CD8-positive, alpha-beta memory T cell (primary cell): ENCODE data around the gene MFSD6. TPM values are rescaled to one million over a fixed set of nuclear protein-coding genes. Genes with fewer than 3 reads are reported as not detected.

ENCODE experiments used
- CTCF ChIA-PET: fragments of 350-600 bp; sonication (Branson Sonifier 250); formaldehyde crosslinking; loops from one replicate; lab custom pipeline; 2021; ENCODE audit warnings: antibody characterized with exemption; lab: Charles Lee
- POLR2A ChIA-PET: fragments of 350-600 bp; sonication (Branson Sonifier 250); formaldehyde crosslinking; loops from one replicate; lab custom pipeline; 2021; ENCODE audit warnings: antibody characterized with exemption; lab: Charles Lee
- DNase-seq, 5 donors: peaks; one replicate each; pipeline versions ENCODE4 v3.0.0 to v3.0.0-alpha.2; 2020 to 2022; ENCODE audit warnings: mixed read lengths in 1 of 5
- H3K27ac ChIP-seq: one replicate; pipeline ENCODE4 v1.7.0; 2013; ENCODE audit warnings: low read depth, mild to moderate bottlenecking, low read length, moderate library complexity
- H3K27me3 ChIP-seq: 2 replicates; pipeline ENCODE4 v1.7.0; 2013; ENCODE audit warnings: low read length, mild to moderate bottlenecking; ENCODE audit not compliant: insufficient read depth, poor library complexity, severe bottlenecking
- H3K36me3 ChIP-seq: 2 replicates; pipeline ENCODE4 v1.7.0; 2013; ENCODE audit warnings: mild to moderate bottlenecking, low read length, moderate library complexity; ENCODE audit not compliant: insufficient read depth
- H3K4me1 ChIP-seq: 2 replicates; pipeline ENCODE4 v1.7.0; 2013; ENCODE audit warnings: mild to moderate bottlenecking, low read length, moderate library complexity; ENCODE audit not compliant: insufficient read depth
- H3K4me3 ChIP-seq: 2 replicates; pipeline ENCODE4 v1.7.0; 2013; ENCODE audit warnings: mild to moderate bottlenecking, low read length
- H3K9me3 ChIP-seq: 2 replicates; pipeline ENCODE4 v1.7.0; 2013; ENCODE audit warnings: mild to moderate bottlenecking, low read length
- H3K27ac Mint-ChIP-seq, 8 donors: one replicate each; pipeline ENCODE4 v1.8.0; 2020 to 2021; ENCODE audit warnings: mixed read lengths in 8 of 8, mild to moderate bottlenecking in 6 of 8, inconsistent platforms in 3 of 8, moderate library complexity in 3 of 8
- H3K27me3 Mint-ChIP-seq, 2 donors: one replicate each; pipeline ENCODE4 v1.8.0; 2020 to 2021; ENCODE audit warnings: mixed read lengths in 2 of 2, mild to moderate bottlenecking in 1 of 2, moderate library complexity in 1 of 2
- H3K36me3 Mint-ChIP-seq, 3 donors: one replicate each; pipeline ENCODE4 v1.8.0; 2020 to 2021; ENCODE audit warnings: mixed read lengths in 3 of 3, inconsistent platforms in 1 of 3, mild to moderate bottlenecking in 1 of 3
- H3K4me1 Mint-ChIP-seq, 3 donors: one replicate each; pipeline ENCODE4 v1.8.0; 2020 to 2021; ENCODE audit warnings: mixed read lengths in 3 of 3, inconsistent platforms in 1 of 3, mild to moderate bottlenecking in 1 of 3
- H3K4me3 Mint-ChIP-seq, 7 donors: one replicate each; pipeline ENCODE4 v1.8.0; 2020 to 2021; ENCODE audit warnings: mixed read lengths in 7 of 7, mild to moderate bottlenecking in 6 of 7, moderate library complexity in 4 of 7, inconsistent platforms in 2 of 7
- H3K9me3 Mint-ChIP-seq, 5 donors: one replicate each; pipeline ENCODE4 v1.8.0; 2020 to 2022; ENCODE audit warnings: mixed read lengths in 5 of 5, mild to moderate bottlenecking in 3 of 5, moderate library complexity in 2 of 5, inconsistent platforms in 1 of 5
- polyA plus RNA-seq: library from polyadenylated mRNA; unstranded; fragments of 300-500 nt; fragmentation: Illumina TruSeq; gene quantifications from one replicate; pipeline ENCODE4 v1.2.3, GENCODE V29; 2021
- total RNA-seq, 2 experiments: library from RNA; stranded (reverse); gene quantifications; one replicate each; pipeline ENCODE4 v1.2.3, GENCODE V29; 2021

MFSD6 gene
- total and polyA plus RNA-seq, 3 experiments from 2014 or later, result 31.8 to 65.7 (median 64.9) TPM

DNA sequence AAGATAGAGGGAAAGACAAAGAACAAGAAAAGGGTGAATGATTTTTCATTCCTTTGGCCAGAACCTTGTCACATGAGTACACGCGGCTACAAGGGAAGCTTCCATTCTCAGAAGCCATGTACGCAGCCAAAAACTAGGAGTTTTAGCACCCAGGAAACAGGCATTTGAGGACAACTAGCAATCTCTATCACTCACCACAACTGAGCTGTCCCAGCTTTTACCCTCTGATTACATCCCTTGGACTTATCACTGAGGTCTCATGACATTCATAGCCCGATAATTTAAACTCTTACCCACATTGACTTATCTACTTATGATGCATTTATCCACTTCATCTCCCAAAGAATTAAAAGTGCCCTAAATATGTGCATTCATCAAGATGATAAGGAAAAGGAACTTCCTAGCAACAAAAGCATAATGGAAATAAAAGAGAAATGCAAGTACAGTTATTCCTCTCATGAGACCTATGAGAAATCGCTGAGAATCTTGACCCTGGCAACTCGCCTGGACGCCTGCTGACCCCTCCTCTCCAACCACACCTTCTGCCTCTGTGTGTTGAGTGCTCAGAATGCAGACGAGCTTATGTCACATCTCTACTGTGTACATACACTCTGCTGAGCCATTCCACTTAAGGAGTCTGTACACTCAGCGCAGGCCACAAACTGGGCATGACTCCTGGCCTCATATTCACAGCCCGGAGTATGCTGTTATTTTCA lies 28.7 kb upstream of the MFSD6 start:
- H3K4me1 ChIP-seq, result no peaks in the 10 kb centered on the region
- H3K27ac ChIP-seq, result no peak overlapping the region
- H3K9me3 ChIP-seq, result no peaks in the 10 kb centered on the region
- POLR2A ChIA-PET, result no interaction called here
- Mint-ChIP-seq H3K4me1 (peaks cover 0 to 5% (median 0%) of the 10 kb centered on the region in 3 donors), H3K27me3 (peaks cover 3 to 4% of the 10 kb centered on the region in 2 donors), H3K36me3 (no peaks in the 10 kb centered on the region), H3K9me3 (no peaks in the 10 kb centered on the region), H3K27ac (no peak overlapping the region), H3K4me3 (no peak overlapping the region)
- H3K36me3 ChIP-seq, result no peaks in the 10 kb centered on the region
- no peaks in the 10 kb centered on the region for H3K27me3 ChIP-seq
- no peak overlapping the region for H3K4me3 ChIP-seq
- DNase-seq, result no peak
- CTCF ChIA-PET, result no interaction called here

GRCh38 chr2:190380962-190381412 lies 27.2 kb upstream of the MFSD6 start:
- no peak overlapping the region for H3K27ac Mint-ChIP-seq
- no peaks in the 10 kb centered on the region for H3K27me3 ChIP-seq
- no peaks in the 10 kb centered on the region for H3K9me3 Mint-ChIP-seq
- no peak overlapping the region for H3K4me3 ChIP-seq
- peaks cover 1 to 3% of the 10 kb centered on the region in 2 donors for H3K27me3 Mint-ChIP-seq
- no peaks in the 10 kb centered on the region for H3K36me3 ChIP-seq
- no peaks in the 10 kb centered on the region for H3K4me1 ChIP-seq
- H3K4me3 Mint-ChIP-seq, result no peak overlapping the region
- no peaks in the 10 kb centered on the region for H3K36me3 Mint-ChIP-seq
- ChIA-PET CTCF (interaction anchor here (1.4 kb wide), 1 partner anchor 299 kb away, joined by 4 read pairs; no protein-coding TSS in a partner anchor), POLR2A (no interaction called here)
- no peak for DNase-seq
- no peak overlapping the region for H3K27ac ChIP-seq
- peaks cover 0 to 5% (median 0%) of the 10 kb centered on the region in 3 donors for H3K4me1 Mint-ChIP-seq
- no peaks in the 10 kb centered on the region for H3K9me3 ChIP-seq

DNA sequence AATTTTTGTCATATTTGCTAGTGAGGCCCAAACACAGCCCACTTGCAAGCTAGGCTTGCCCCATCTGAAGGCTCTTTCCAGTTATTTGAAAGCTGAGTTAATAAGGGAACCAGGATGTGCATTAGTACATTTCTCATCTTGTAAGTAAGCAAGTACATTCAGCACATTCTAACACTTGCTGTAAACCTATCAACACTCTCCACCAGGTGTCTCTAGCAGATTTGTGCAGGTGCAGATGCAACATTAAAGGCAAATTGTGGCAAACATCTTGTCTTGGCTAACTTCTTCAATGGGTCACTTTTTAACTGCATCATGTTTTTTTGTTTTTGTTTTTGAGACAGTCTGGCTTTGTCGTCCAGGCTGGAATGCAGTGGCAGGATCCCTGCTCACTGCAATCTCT lies 25.3 kb upstream of the MFSD6 start:
- Mint-ChIP-seq H3K27ac (no peak overlapping the region), H3K36me3 (no peaks in the 10 kb centered on the region), H3K4me3 (no peak overlapping the region), H3K9me3 (no peaks in the 10 kb centered on the region), H3K4me1 (peaks cover 0 to 5% (median 0%) of the 10 kb centered on the region in 3 donors), H3K27me3 (peaks cover 0 to 3% of the 10 kb centered on the region in 2 donors)
- Histone ChIP-seq H3K4me3 (no peak overlapping the region), H3K4me1 (no peaks in the 10 kb centered on the region), H3K36me3 (no peaks in the 10 kb centered on the region), H3K9me3 (no peaks in the 10 kb centered on the region), H3K27ac (no peak overlapping the region), H3K27me3 (no peaks in the 10 kb centered on the region)
- ChIA-PET POLR2A (interaction anchor here (1.5 kb wide), 1 partner anchor 25 kb away, joined by 5 read pairs; the partner anchor contains the start of gene MFSD6), CTCF (interaction anchor here (0.6 to 2.2 kb wide), 21 partner anchors 8 to 492 kb away, joined by 3 to 11 read pairs (median 3); no protein-coding TSS in a partner anchor)
- peak in 4 of 5 donors; percentile 2 to 59 (median 56) for DNase-seq

DNA sequence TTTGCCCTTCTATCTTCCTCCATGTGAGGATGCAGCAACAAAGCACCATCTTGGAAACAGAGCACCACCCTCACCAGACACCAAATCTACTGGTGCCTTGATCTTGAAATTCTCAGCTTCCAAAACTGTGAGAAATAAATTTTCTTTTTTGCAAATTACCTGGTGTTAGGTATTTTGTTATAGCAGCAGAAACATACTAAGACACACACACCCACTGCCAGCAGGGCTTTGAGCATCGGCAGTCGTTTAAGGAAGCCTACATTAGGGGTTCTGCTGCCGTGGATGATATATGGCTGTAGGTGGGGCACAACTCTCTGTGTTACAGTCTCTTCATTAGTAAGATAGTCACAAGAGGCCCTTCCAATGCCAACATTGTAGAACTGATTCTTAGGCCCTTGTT lies 20.7 kb upstream of the MFSD6 start:
- DNase-seq, result no peak
- Histone ChIP-seq H3K4me1 (no peaks in the 10 kb centered on the region), H3K4me3 (no peak overlapping the region), H3K36me3 (no peaks in the 10 kb centered on the region), H3K27me3 (no peaks in the 10 kb centered on the region), H3K27ac (no peak overlapping the region), H3K9me3 (no peaks in the 10 kb centered on the region)
- CTCF ChIA-PET, result no interaction called here
- H3K4me3 Mint-ChIP-seq, result no peak overlapping the region
- no peaks in the 10 kb centered on the region for H3K36me3 Mint-ChIP-seq
- peaks cover 2 to 12% of the 10 kb centered on the region in 2 donors for H3K27me3 Mint-ChIP-seq
- POLR2A ChIA-PET, result no interaction called here
- H3K27ac Mint-ChIP-seq, result no peak overlapping the region
- H3K9me3 Mint-ChIP-seq, result no peaks in the 10 kb centered on the region
- H3K4me1 Mint-ChIP-seq, result peaks cover 0 to 5% (median 0%) of the 10 kb centered on the region in 3 donors

- H3K4me1 Mint-ChIP-seq, result no peaks in the 10 kb centered on the region
- ChIA-PET POLR2A (no interaction called here), CTCF (no interaction called here)
- H3K27ac ChIP-seq, result no peak overlapping the region
- H3K9me3 ChIP-seq, result no peaks in the 10 kb centered on the region
- H3K27me3 Mint-ChIP-seq, result peaks cover 5 to 9% of the 10 kb centered on the region in 2 donors
- no peak overlapping the region for H3K4me3 ChIP-seq
- no peaks in the 10 kb centered on the region for H3K27me3 ChIP-seq
- H3K4me3 Mint-ChIP-seq, result no peak overlapping the region
- no peaks in the 10 kb centered on the region for H3K36me3 Mint-ChIP-seq
- H3K36me3 ChIP-seq, result no peaks in the 10 kb centered on the region
- no peak overlapping the region for H3K27ac Mint-ChIP-seq
- no peak for DNase-seq
- no peaks in the 10 kb centered on the region for H3K9me3 Mint-ChIP-seq
- no peaks in the 10 kb centered on the region for H3K4me1 ChIP-seq
Observed at GRCh38 chr2:190396271-190396670, 11.9 kb upstream of the MFSD6 start.

DNA sequence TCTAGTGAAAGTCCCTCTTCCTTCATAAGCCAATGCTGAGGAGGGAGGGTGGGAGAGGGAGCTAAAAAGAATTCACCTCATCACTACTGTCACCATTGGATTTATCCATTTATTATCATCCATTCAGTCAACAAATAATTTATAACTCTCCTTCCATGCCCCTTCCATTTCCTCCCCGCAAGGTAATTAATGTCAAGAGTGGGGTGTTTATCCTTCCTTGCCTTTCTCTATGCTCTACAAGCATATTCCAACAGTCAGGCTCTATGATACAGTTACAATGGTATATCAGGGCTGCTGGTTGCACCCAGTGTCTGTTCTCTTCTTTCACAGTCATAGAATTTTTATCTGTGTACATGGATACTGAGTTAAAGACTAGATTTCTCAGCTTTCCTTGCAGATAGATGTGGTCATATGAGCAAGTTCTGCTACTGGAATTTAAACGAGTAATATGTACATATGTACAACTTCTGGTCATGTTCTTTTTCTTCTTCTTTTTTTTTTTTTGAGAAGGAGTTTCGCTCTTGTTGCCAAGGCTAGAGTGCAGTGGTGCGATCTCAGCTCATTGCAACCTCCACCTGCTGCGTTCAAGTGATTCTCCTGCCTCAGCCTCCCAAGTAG lies 5.1 kb upstream of the MFSD6 start:
- H3K27ac ChIP-seq, result no peak overlapping the region
- H3K9me3 ChIP-seq, result no peaks in the 10 kb centered on the region
- peaks cover 12% of the 10 kb centered on the region for H3K4me1 ChIP-seq
- peaks cover 0 to 5% of the 10 kb centered on the region in 2 donors for H3K27me3 Mint-ChIP-seq
- H3K4me3 Mint-ChIP-seq, result no peak overlapping the region
- H3K4me1 Mint-ChIP-seq, result peaks cover 0 to 7% (median 0%) of the 10 kb centered on the region in 3 donors
- no peaks in the 10 kb centered on the region for H3K27me3 ChIP-seq
- peak overlapping the region in 1 of 8 donors; percentile 85 for H3K27ac Mint-ChIP-seq
- H3K36me3 Mint-ChIP-seq, result peaks cover 0 to 4% (median 0%) of the 10 kb centered on the region in 3 donors
- ChIA-PET CTCF (no interaction called here), POLR2A (no interaction called here)
- H3K36me3 ChIP-seq, result no peaks in the 10 kb centered on the region
- DNase-seq, result no peak
- no peak overlapping the region for H3K4me3 ChIP-seq
- no peaks in the 10 kb centered on the region for H3K9me3 Mint-ChIP-seq

GRCh38 chr2:190404487-190404886 lies 3.7 kb upstream of the MFSD6 start:
- no peak for DNase-seq
- no peak overlapping the region for H3K27ac Mint-ChIP-seq
- H3K4me3 Mint-ChIP-seq, result no peak overlapping the region
- peaks cover 6 to 13% (median 6%) of the 10 kb centered on the region in 3 donors for H3K4me1 Mint-ChIP-seq
- peaks cover 0 to 10% (median 0%) of the 10 kb centered on the region in 3 donors for H3K36me3 Mint-ChIP-seq
- no peak overlapping the region for H3K27ac ChIP-seq
- H3K27me3 ChIP-seq, result no peaks in the 10 kb centered on the region
- ChIA-PET CTCF (no interaction called here), POLR2A (no interaction called here)
- peaks cover 17% of the 10 kb centered on the region for H3K4me1 ChIP-seq
- H3K36me3 ChIP-seq, result no peaks in the 10 kb centered on the region
- H3K4me3 ChIP-seq, result no peak overlapping the region
- H3K9me3 Mint-ChIP-seq, result no peaks in the 10 kb centered on the region
- no peaks in the 10 kb centered on the region for H3K9me3 ChIP-seq
- peaks cover 0 to 5% of the 10 kb centered on the region in 2 donors for H3K27me3 Mint-ChIP-seq

- CTCF ChIA-PET, result no interaction called here
- POLR2A ChIA-PET, result no interaction called here
- Histone ChIP-seq H3K4me3 (no peak overlapping the region), H3K9me3 (no peaks in the 10 kb centered on the region), H3K36me3 (no peaks in the 10 kb centered on the region), H3K27ac (no peak overlapping the region), H3K4me1 (peaks cover 23% of the 10 kb centered on the region), H3K27me3 (no peaks in the 10 kb centered on the region)
- H3K36me3 Mint-ChIP-seq, result peaks cover 0 to 10% (median 0%) of the 10 kb centered on the region in 3 donors
- no peak overlapping the region for H3K27ac Mint-ChIP-seq
- no peak overlapping the region for H3K4me3 Mint-ChIP-seq
- H3K27me3 Mint-ChIP-seq, result peaks cover 0 to 5% of the 10 kb centered on the region in 2 donors
- no peak for DNase-seq
- H3K9me3 Mint-ChIP-seq, result no peaks in the 10 kb centered on the region
- peaks cover 12 to 19% (median 12%) of the 10 kb centered on the region in 3 donors for H3K4me1 Mint-ChIP-seq
Observed at GRCh38 chr2:190405070-190405469, 3.1 kb upstream of the MFSD6 start.
